Measurements from ENCODE around the gene EXOSC5. TPM values are rescaled to one million over a fixed set of nuclear protein-coding genes. Genes with fewer than 3 reads are reported as not detected.
A peak's percentile ranks its signal among the peaks of the same experiment; 100 is the strongest.
"Not testable (repeated sequence)": the region's sequence is repeated elsewhere in the genome, so short reads cannot be mapped to it uniquely, and the experiment has no call there.

Gene EXOSC5
- total RNA-seq, 1 experiment from 2014 or later: 78.5 TPM

- DNase-seq (ENCODE audit: low read depth); in situ Hi-C loops (cut with HindIII; ENCODE audit: low pct_unique_long_range_greater_than_20kb, low sequenced_read_pairs): not testable (repeated sequence)
Measured at GRCh38 chr19:41381536-41381935, 15.6 kb downstream of the EXOSC5 start.

- in situ Hi-C loops (cut with HindIII; ENCODE audit: low pct_unique_long_range_greater_than_20kb, low sequenced_read_pairs): no loop called here
- DNase-seq (ENCODE audit: low read depth): no peak
Measured at GRCh38 chr19:41377977-41378709, 19.0 kb downstream of the EXOSC5 start.

GRCh38 chr19:41376998-41377365 is 20.2 kb downstream of the EXOSC5 start:
- in situ Hi-C loops (cut with HindIII; ENCODE audit: low pct_unique_long_range_greater_than_20kb, low sequenced_read_pairs): no loop called here
- DNase-seq (ENCODE audit: low read depth): no peak

- in situ Hi-C loops (cut with HindIII; ENCODE audit: low pct_unique_long_range_greater_than_20kb, low sequenced_read_pairs): no loop called here
- no peak for DNase-seq (ENCODE audit: low read depth)
Measured at GRCh38 chr19:41376241-41376997, 20.7 kb downstream of the EXOSC5 start, which contains the start of gene TMEM91. Gene TMEM91, plus strand, starts transcription at chr19:41376533. Its CDS starts 1,777 bp downstream, at chr19:41378310.

GRCh38 chr19:41373993-41374392 is 23.2 kb downstream of the EXOSC5 start:
- in situ Hi-C loops (cut with HindIII; ENCODE audit: low pct_unique_long_range_greater_than_20kb, low sequenced_read_pairs): no loop called here
- DNase-seq (ENCODE audit: low read depth): no peak

- in situ Hi-C loops (cut with HindIII; ENCODE audit: low pct_unique_long_range_greater_than_20kb, low sequenced_read_pairs): no loop called here
- DNase-seq (ENCODE audit: low read depth): no peak
Measured at GRCh38 chr19:41372501-41372900, 24.7 kb downstream of the EXOSC5 start.

- DNase-seq (ENCODE audit: low read depth): no peak
- in situ Hi-C loops (cut with HindIII; ENCODE audit: low pct_unique_long_range_greater_than_20kb, low sequenced_read_pairs): no loop called here
Measured at GRCh38 chr19:41371541-41371940, 25.6 kb downstream of the EXOSC5 start.

GRCh38 chr19:41371119-41371518 is 26.0 kb downstream of the EXOSC5 start:
- DNase-seq (ENCODE audit: low read depth); in situ Hi-C loops (cut with HindIII; ENCODE audit: low pct_unique_long_range_greater_than_20kb, low sequenced_read_pairs): not testable (repeated sequence)

- in situ Hi-C loops (cut with HindIII; ENCODE audit: low pct_unique_long_range_greater_than_20kb, low sequenced_read_pairs): no loop called here
Measured at GRCh38 chr19:41369769-41370168, 27.4 kb downstream of the EXOSC5 start.

GRCh38 chr19:41367848-41368301 is 29.3 kb downstream of the EXOSC5 start:
- peak; percentile 93 for DNase-seq (ENCODE audit: low read depth)
- in situ Hi-C loops (cut with HindIII; ENCODE audit: low pct_unique_long_range_greater_than_20kb, low sequenced_read_pairs): no loop called here

More at GRCh38 chr19:41369769-41370168, 27.4 kb downstream of the EXOSC5 start:
- DNase-seq (ENCODE audit: low read depth): no peak

- no peak for DNase-seq (ENCODE audit: low read depth)
- in situ Hi-C loops (cut with HindIII; ENCODE audit: low pct_unique_long_range_greater_than_20kb, low sequenced_read_pairs): no loop called here
Measured at GRCh38 chr19:41366089-41366488, 31.1 kb downstream of the EXOSC5 start.

GRCh38 chr19:41364524-41365391 is 32.4 kb downstream of the EXOSC5 start:
- in situ Hi-C loops (cut with HindIII; ENCODE audit: low pct_unique_long_range_greater_than_20kb, low sequenced_read_pairs): no loop called here
- no peak for DNase-seq (ENCODE audit: low read depth)

GRCh38 chr19:41363753-41364523 is 33.2 kb downstream of the EXOSC5 start, which contains the start of gene B9D2:
Gene B9D2, minus strand, starts transcription at chr19:41364149. Its CDS starts 630 bp downstream, at chr19:41363519.
- DNase-seq (ENCODE audit: low read depth): peak; percentile 100

GRCh38 chr19:41363371-41363752 is 33.8 kb downstream of the EXOSC5 start:
- in situ Hi-C loops (cut with HindIII; ENCODE audit: low pct_unique_long_range_greater_than_20kb, low sequenced_read_pairs): no loop called here
- DNase-seq (ENCODE audit: low read depth): no peak

More at GRCh38 chr19:41363753-41364523, 33.2 kb downstream of the EXOSC5 start, which contains the start of gene B9D2:
- in situ Hi-C loops (cut with HindIII; ENCODE audit: low pct_unique_long_range_greater_than_20kb, low sequenced_read_pairs): no loop called here

GRCh38 chr19:41362143-41362847 is 34.9 kb downstream of the EXOSC5 start:
- no peak for DNase-seq (ENCODE audit: low read depth)
- in situ Hi-C loops (cut with HindIII; ENCODE audit: low pct_unique_long_range_greater_than_20kb, low sequenced_read_pairs): no loop called here

- no peak for DNase-seq (ENCODE audit: low read depth)
- in situ Hi-C loops (cut with HindIII; ENCODE audit: low pct_unique_long_range_greater_than_20kb, low sequenced_read_pairs): no loop called here
Measured at GRCh38 chr19:41359741-41360140, 37.4 kb downstream of the EXOSC5 start.

- in situ Hi-C loops (cut with HindIII; ENCODE audit: low pct_unique_long_range_greater_than_20kb, low sequenced_read_pairs): no loop called here
- DNase-seq (ENCODE audit: low read depth): no peak
Measured at GRCh38 chr19:41357746-41358145, 39.4 kb downstream of the EXOSC5 start.

All from Caki2 (cell line).